Measurements from ENCODE around the gene NFKBIB. TPM values are rescaled to one million over a fixed set of nuclear protein-coding genes. Genes with fewer than 3 reads are reported as not detected.

NFKBIB gene
- total and polyA plus RNA-seq, 2 of the 8 experiments (the other 6 are each of a cell fraction or from before 2014, with no cell fraction given), result 37.3 to 44.1 TPM

- Histone ChIP-seq H2AFZ (ENCODE audit: low read length) (no peak overlapping the region), H3K18ac (ENCODE audit: extremely low read depth, low read length) (no peak overlapping the region), H2BK15ac (ENCODE audit: low read length) (no peak overlapping the region), H3K36me3 (ENCODE audit: control insufficient read depth in 2 of 4, insufficient read depth in 4 of 4, low read length in 3 of 4) (no peaks in the 10 kb centered on the region; a peak in 1 of 8 replicates), H4K5ac (ENCODE audit: insufficient read length, low read depth, low read length) (no peak overlapping the region), H3K4ac (replicated peaks; ENCODE audit: insufficient read length, low read depth, low read length) (no peak overlapping the region), H3K79me2 (ENCODE audit: control insufficient read depth in 1 of 2, insufficient read depth in 2 of 2, low read length in 2 of 2) (no peaks in the 10 kb centered on the region), H4K20me1 (replicated peaks in 1 of 2; ENCODE audit: control insufficient read depth in 1 of 2, insufficient read depth in 2 of 2, low read length in 2 of 2) (peaks cover 0 to 3% of the 10 kb centered on the region in 2 experiments), H4K91ac (replicated peaks; ENCODE audit: insufficient read length, low read length) (no peak overlapping the region), H3K27ac (ENCODE audit: low read depth, low read length) (no peak overlapping the region), H2BK120ac (replicated peaks; ENCODE audit: low read depth, low read length) (no peak overlapping the region), H3K14ac (ENCODE audit: insufficient read length) (no peak overlapping the region), H3K4me1 (replicated peaks in 1 of 4; ENCODE audit: control insufficient read depth in 3 of 4, insufficient read depth in 4 of 4, low read length in 3 of 4) (peaks cover 0 to 5% (median 0%) of the 10 kb centered on the region in 4 experiments; a peak in 3 of 7 replicates), H3K9ac (replicated peaks in 1 of 4; ENCODE audit: extremely low read depth in 1 of 4, low read depth in 3 of 4, low read length in 3 of 4) (no peak overlapping the region), H3K23me2 (ENCODE audit: low read depth, low read length) (peaks cover 5% of the 10 kb centered on the region; the same call in 1 of the 2 replicates), H2AK5ac (ENCODE audit: low read depth, low read length) (no peak overlapping the region; the same call in 1 of the 2 replicates), H3K4me3 (ENCODE audit: extremely low read depth in 1 of 4, insufficient read depth in 2 of 4, low read depth in 3 of 4, low read length in 4 of 4) (no peak overlapping the region), H3K56ac (replicated peaks; ENCODE audit: insufficient read length, low read depth, low read length) (no peak overlapping the region), H2BK20ac (ENCODE audit: low read length) (no peak overlapping the region), H4K8ac (ENCODE audit: extremely low read depth, insufficient read depth, low read length) (no peak overlapping the region), H3K23ac (ENCODE audit: insufficient read length) (no peak overlapping the region), H3K27me3 (replicated peaks in 1 of 4; ENCODE audit: control insufficient read depth in 3 of 4, extremely low read depth in 1 of 4, insufficient read depth in 3 of 4, low read length in 3 of 4) (peaks cover 0 to 3% (median under 1%) of the 10 kb centered on the region in 4 experiments; a peak in 1 of 7 replicates), H2BK5ac (ENCODE audit: low read depth, low read length) (no peak overlapping the region), H3K4me2 (ENCODE audit: insufficient read depth in 1 of 2, low read depth in 2 of 2, low read length in 2 of 2) (no peak overlapping the region), H3K79me1 (ENCODE audit: low read depth, low read length) (no peaks in the 10 kb centered on the region), H2BK12ac (ENCODE audit: low read depth, low read length) (0 out of 2 replicates have a peak overlapping the region, but pooled peaks have one; percentile 68), H3K9me3 (ENCODE audit: insufficient read depth in 2 of 2, low read depth in 1 of 2, low read length in 1 of 2) (no peaks in the 10 kb centered on the region)
- CTCF ChIA-PET (ENCODE audit: partially characterized antibody), result interaction anchor here (0.6 to 14.5 kb wide), 11 partner anchors 9 to 1825 kb away, joined by 3 to 120 read pairs (median 5); partner anchors contain the start of genes FBXO17, MRPS12 and SARS2
- no peak for FAIRE-seq
- POLR2A ChIA-PET (ENCODE audit: partially characterized antibody), result interaction anchor here (0.6 to 1.5 kb wide), 2 partner anchors 10 to 12 kb away, joined by 3 to 5 read pairs; no protein-coding TSS in a partner anchor
- DNase-seq (ENCODE audit: low read depth in 1 of 2, low spot score in 2 of 2), result peak in 1 of 2 experiments; percentile 52
- TF ChIP-seq BCL11A (IDR thresholded peaks at IDR 0.05; ENCODE audit: low read depth in 2 of 2, low read length in 2 of 2) (no peak), CTCF (IDR thresholded peaks at IDR 0.05; ENCODE audit: control extremely low read depth in 1 of 3, insufficient read depth in 1 of 3, low read depth in 1 of 3, low read length in 3 of 3) (peak; percentile 6 to 65 (median 51)), RBBP5 (IDR thresholded peaks at IDR 0.05; ENCODE audit: borderline replicate concordance, low read depth, low read length) (no peak), SP2 (IDR thresholded peaks at IDR 0.05; ENCODE audit: low read length) (no peak), RAD21 (IDR thresholded peaks at IDR 0.05 in 1 of 2, conservative IDR thresholded peaks at IDR 0.05 in 1 of 2; ENCODE audit: low read depth in 2 of 2, low read length in 2 of 2) (peak; percentile 63 to 66)
- 72 to 100% methylated on average over 1 to 13 of the region's 13 CpGs for WGBS, 2 experiments (ENCODE audit: extremely low coverage in 1 of 2, insufficient coverage in 1 of 2, insufficient read length in 1 of 2, insufficient replicate concordance in 2 of 2, low coverage in 1 of 2, low lambda C conversion rate in 2 of 2, missing lambda C conversion rate in 1 of 2)
Measured at GRCh38 chr19:38952395-38953165, 52.8 kb downstream of the NFKBIB start.

Data from H1 (cell line).